Calu3 (cell line): ENCODE results near the gene ABAT. TPM values are rescaled to one million over a fixed set of nuclear protein-coding genes. Genes with fewer than 3 reads are reported as not detected.

Experiments
- BruUV-seq: library from RNA; stranded (reverse); fragments of 400-500 nt; replicated peaks from 2 replicates; lab custom pipeline; 2021; lab: Mats Ljungman, UMichigan
- CTCF ChIA-PET: fragments of 300-600 bp; sonication (Branson Sonifier 250); formaldehyde crosslinking; loops from one replicate; lab custom pipeline; 2022; ENCODE audit warnings: antibody characterized with exemption; lab: Charles Lee
- DNase-seq: peaks from one replicate; pipeline ENCODE4 v3.0.0; 2022
- H3K27ac Mint-ChIP-seq: one replicate; pipeline ENCODE4 v1.8.0; 2022; ENCODE audit warnings: mixed read lengths; ENCODE audit not compliant: unreplicated experiment
- H3K27me3 Mint-ChIP-seq: one replicate; pipeline ENCODE4 v1.8.0; 2022; ENCODE audit warnings: mixed read lengths; ENCODE audit not compliant: unreplicated experiment
- H3K36me3 Mint-ChIP-seq: one replicate; pipeline ENCODE4 v1.8.0; 2022; ENCODE audit warnings: mild to moderate bottlenecking, moderate library complexity, mixed read lengths; ENCODE audit not compliant: insufficient read depth, unreplicated experiment
- H3K4me1 Mint-ChIP-seq: one replicate; pipeline ENCODE4 v1.8.0; 2022; ENCODE audit warnings: mild to moderate bottlenecking, low read depth, mixed read lengths; ENCODE audit not compliant: unreplicated experiment
- H3K4me3 Mint-ChIP-seq: one replicate; pipeline ENCODE4 v1.8.0; 2022; ENCODE audit warnings: mild to moderate bottlenecking, low read depth, moderate library complexity, mixed read lengths; ENCODE audit not compliant: unreplicated experiment
- H3K9me3 Mint-ChIP-seq: one replicate; pipeline ENCODE4 v1.8.0; 2022; ENCODE audit warnings: low read depth, mixed read lengths; ENCODE audit not compliant: unreplicated experiment
- intact Hi-C: fragments of 100-400 bp; cut with micrococcal nuclease; formaldehyde crosslinking; loops from one replicate; pipeline ENCODE4 v1.10.0; 2022; ENCODE audit not compliant: unreplicated experiment
- total RNA-seq: library from RNA; stranded (reverse); gene quantifications from 2 replicates; pipeline ENCODE4 v1.2.3, GENCODE V29; 2022
- TF ChIP-seq, protein P1 (sequence below): fragments of 200-600 bp; IDR thresholded peaks from one replicate; pipeline ENCODE4 v1.8.0; 2022; ENCODE audit warnings: antibody characterized with exemption; ENCODE audit not compliant: unreplicated experiment

Gene ABAT
- total RNA-seq, 1 experiment from 2014 or later = 12.6 TPM

DNA sequence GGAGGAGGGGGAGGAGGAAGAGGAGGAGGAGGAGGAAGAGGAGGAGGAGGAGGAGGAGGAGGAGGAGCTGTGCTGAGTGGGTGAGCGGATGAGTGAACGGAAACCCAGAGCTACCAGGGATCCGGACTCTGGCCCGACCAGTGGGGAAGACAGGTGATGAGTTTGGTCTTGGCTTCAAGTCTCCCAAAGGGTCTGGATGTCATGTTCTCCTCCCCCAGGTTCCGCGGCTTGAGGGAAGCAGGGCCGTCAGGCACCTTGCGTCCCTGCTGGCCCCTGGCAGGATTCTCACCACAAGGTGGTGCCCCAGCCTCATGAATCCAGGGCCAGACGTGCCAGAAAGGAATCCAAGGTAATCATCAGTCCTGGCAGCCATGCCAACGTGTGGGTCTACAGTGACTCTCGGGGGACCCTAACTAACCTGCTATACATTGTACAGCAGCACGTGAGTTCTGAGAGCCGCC, 13.5 kb upstream of the ABAT start:
- no TSS peak for BruUV-seq
- TF ChIP-seq, protein P1, sequence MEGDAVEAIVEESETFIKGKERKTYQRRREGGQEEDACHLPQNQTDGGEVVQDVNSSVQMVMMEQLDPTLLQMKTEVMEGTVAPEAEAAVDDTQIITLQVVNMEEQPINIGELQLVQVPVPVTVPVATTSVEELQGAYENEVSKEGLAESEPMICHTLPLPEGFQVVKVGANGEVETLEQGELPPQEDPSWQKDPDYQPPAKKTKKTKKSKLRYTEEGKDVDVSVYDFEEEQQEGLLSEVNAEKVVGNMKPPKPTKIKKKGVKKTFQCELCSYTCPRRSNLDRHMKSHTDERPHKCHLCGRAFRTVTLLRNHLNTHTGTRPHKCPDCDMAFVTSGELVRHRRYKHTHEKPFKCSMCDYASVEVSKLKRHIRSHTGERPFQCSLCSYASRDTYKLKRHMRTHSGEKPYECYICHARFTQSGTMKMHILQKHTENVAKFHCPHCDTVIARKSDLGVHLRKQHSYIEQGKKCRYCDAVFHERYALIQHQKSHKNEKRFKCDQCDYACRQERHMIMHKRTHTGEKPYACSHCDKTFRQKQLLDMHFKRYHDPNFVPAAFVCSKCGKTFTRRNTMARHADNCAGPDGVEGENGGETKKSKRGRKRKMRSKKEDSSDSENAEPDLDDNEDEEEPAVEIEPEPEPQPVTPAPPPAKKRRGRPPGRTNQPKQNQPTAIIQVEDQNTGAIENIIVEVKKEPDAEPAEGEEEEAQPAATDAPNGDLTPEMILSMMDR = peak; percentile 90
- intact Hi-C loops = loop anchor here (1.0 to 2.0 kb wide), 4 partner anchors 94 to 372 kb away; no protein-coding TSS in a partner anchor
- Mint-ChIP-seq H3K4me3 (no peak overlapping the region), H3K36me3 (no peaks in the 10 kb centered on the region), H3K27ac (no peak overlapping the region), H3K4me1 (no peaks in the 10 kb centered on the region), H3K27me3 (peaks cover 9% of the 10 kb centered on the region), H3K9me3 (no peaks in the 10 kb centered on the region)
- DNase-seq = peak; percentile 93
- CTCF ChIA-PET = interaction anchor here (0.6 to 1.6 kb wide), 5 partner anchors 9 to 138 kb away, joined by 3 to 4 read pairs (median 4); no protein-coding TSS in a partner anchor

DNA sequence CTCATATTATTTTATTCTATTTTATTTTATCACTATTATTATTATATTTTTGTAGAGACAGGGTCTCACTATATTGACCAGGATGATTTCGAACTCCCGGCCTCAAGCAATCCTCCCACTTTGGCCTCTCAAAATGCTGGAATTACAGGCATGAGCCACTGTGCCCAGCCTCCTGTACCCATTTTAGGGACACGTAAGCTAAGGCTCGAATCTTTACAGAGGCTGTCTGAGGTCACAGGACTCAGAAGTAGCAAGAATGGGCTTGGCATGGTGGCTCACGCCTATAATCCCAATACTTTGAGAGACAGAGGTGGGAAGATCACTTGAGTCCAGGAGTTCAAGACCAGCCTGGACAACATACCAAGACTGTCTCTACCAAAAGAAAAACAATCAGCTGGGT, 12.7 kb upstream of the ABAT start:
- CTCF ChIA-PET = interaction anchor here (1.6 kb wide), 1 partner anchor 130 kb away, joined by 4 read pairs; no protein-coding TSS in a partner anchor
- TF ChIP-seq, protein P1 = no peak

DNA sequence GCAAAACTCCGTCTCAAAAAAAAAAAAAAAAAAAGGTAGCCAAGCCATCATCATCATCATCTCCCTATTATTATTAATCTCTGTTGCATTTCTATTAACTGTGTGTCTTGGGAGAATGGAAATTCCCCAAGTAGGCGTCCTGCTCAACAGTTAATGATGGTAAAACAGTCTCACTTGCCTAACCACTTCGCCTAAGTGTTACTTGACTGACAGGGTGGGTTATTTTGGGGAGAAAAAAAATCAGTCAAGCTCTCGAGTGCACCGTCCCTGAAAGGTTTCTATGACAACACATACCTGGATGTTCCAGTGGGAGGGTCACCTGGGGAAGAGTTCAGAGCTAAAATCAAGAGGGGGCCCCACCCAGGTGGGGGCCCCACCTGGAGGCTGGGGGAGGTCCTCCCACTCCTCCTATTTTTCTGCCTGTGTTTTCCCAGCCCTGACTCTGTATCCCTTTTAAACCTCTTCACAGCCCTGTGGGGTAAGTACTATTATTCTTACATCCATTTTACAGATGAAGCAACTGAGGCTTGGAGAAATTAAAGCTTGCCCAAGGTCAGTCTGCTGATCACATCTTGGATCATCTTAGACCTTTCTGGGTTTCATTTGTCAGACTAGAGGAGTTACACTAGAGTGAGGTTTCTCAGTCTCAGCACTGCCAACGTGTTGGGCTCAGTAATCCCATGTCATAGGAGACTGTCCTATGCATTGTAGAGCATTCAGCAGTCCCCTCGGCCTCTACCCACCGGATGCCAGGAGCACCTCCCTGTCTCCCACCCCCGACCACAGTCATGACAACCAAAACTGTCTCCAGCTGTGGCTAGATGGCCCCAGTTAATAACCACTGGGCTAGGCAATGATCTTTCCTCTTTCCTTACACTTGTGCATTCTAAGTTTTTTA, 11.0 kb upstream of the ABAT start:
- CTCF ChIA-PET = no interaction called here
- no peaks in the 10 kb centered on the region for H3K27me3 Mint-ChIP-seq
- BruUV-seq = no TSS peak
- intact Hi-C loops = no loop called here
- TF ChIP-seq, protein P1 = no peak
- no peak overlapping the region for H3K27ac Mint-ChIP-seq
- no peaks in the 10 kb centered on the region for H3K36me3 Mint-ChIP-seq
- no peaks in the 10 kb centered on the region for H3K9me3 Mint-ChIP-seq
- DNase-seq = no peak
- H3K4me1 Mint-ChIP-seq = no peaks in the 10 kb centered on the region
- H3K4me3 Mint-ChIP-seq = no peak overlapping the region

More for the DNA sequence above, 12.7 kb upstream of the ABAT start:
- intact Hi-C loops = loop anchor here (1.0 to 2.0 kb wide), 3 partner anchors 131 to 371 kb away; no protein-coding TSS in a partner anchor
- Mint-ChIP-seq H3K27me3 (peaks cover 8% of the 10 kb centered on the region), H3K9me3 (no peaks in the 10 kb centered on the region), H3K36me3 (no peaks in the 10 kb centered on the region), H3K27ac (no peak overlapping the region), H3K4me1 (no peaks in the 10 kb centered on the region), H3K4me3 (no peak overlapping the region)
- no peak for DNase-seq
- no TSS peak for BruUV-seq

DNA sequence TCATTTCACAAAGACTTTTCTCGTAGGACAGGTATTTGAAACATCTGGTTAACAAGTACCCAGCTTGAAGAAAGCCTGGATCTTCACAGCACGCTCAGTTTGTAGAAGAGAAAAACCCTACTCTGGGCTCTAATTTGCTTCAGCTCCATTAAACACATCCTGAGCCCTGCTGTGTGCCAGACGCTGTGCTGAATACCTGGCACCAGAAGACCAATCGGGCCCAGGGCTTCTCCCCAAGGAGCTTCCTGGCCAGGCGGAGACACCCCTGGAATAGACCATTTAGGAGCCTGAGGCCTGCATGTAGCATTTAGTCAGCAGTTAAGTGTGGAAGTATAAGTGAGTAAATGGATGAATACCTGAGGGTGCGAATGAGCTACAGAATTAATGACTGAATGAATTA, 8.9 kb upstream of the ABAT start:
- Mint-ChIP-seq H3K4me3 (no peak overlapping the region), H3K9me3 (no peaks in the 10 kb centered on the region), H3K36me3 (no peaks in the 10 kb centered on the region), H3K27ac (no peak overlapping the region), H3K4me1 (no peaks in the 10 kb centered on the region), H3K27me3 (no peaks in the 10 kb centered on the region)
- no peak for DNase-seq
- CTCF ChIA-PET = interaction anchor here (1.7 kb wide), 1 partner anchor 87 kb away, joined by 3 read pairs; no protein-coding TSS in a partner anchor
- TF ChIP-seq, protein P1 = no peak
- intact Hi-C loops = no loop called here
- no TSS peak for BruUV-seq
